ENCODE results near the gene PTGDS. TPM values are rescaled to one million over a fixed set of nuclear protein-coding genes. Genes with fewer than 3 reads are reported as not detected.
A peak's percentile ranks its signal among the peaks of the same experiment; 100 is the strongest.

PTGDS gene
- total RNA-seq, 1 donor from 2014 or later, result 5.0 TPM

DNA sequence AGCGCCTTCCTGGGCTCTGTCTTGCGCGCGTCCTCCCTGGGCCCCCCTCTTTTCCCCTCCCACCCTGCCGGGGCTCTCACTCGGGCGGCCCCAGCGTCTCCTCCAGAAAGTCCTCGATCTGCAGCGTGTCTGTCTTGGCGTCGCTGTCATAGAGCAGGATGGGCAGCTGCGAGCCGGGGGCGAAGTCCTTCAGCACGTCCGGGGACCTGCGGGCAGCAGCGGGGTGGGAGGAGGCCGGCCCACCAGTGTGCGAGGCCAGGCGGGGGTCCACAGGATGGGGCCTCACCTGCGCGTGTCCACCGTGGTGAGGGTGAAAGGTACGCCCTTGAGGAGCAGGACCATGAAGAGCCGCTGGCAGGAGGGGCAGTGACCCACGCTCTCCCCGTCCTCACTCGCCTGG lies 18.1 kb downstream of the PTGDS start:
- H3K27me3 ChIP-seq (ENCODE audit: insufficient read depth, low read length), result no peaks in the 10 kb centered on the region
- peaks cover 13% of the 10 kb centered on the region for H3K79me2 ChIP-seq (ENCODE audit: insufficient read depth, low read length)
- H2AFZ ChIP-seq (ENCODE audit: low read depth, low read length), result no peak overlapping the region
- no peak for DNase-seq (ENCODE audit: low read depth)
- TF ChIP-seq, protein P1, sequence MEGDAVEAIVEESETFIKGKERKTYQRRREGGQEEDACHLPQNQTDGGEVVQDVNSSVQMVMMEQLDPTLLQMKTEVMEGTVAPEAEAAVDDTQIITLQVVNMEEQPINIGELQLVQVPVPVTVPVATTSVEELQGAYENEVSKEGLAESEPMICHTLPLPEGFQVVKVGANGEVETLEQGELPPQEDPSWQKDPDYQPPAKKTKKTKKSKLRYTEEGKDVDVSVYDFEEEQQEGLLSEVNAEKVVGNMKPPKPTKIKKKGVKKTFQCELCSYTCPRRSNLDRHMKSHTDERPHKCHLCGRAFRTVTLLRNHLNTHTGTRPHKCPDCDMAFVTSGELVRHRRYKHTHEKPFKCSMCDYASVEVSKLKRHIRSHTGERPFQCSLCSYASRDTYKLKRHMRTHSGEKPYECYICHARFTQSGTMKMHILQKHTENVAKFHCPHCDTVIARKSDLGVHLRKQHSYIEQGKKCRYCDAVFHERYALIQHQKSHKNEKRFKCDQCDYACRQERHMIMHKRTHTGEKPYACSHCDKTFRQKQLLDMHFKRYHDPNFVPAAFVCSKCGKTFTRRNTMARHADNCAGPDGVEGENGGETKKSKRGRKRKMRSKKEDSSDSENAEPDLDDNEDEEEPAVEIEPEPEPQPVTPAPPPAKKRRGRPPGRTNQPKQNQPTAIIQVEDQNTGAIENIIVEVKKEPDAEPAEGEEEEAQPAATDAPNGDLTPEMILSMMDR (IDR thresholded peaks at IDR 0.05; ENCODE audit: insufficient read depth, low read depth, low read length), result no peak
- no peak for TF ChIP-seq EZH2 (IDR thresholded peaks at IDR 0.05; ENCODE audit: insufficient read depth, low read length)
- peaks cover 4% of the 10 kb centered on the region for H3K9me3 ChIP-seq (ENCODE audit: insufficient read depth, low read depth, low read length)
- Mint-ChIP-seq H3K4me1 (ENCODE audit: low read depth, unreplicated experiment) (peaks cover 8% of the 10 kb centered on the region), H3K27ac (ENCODE audit: unreplicated experiment) (no peak overlapping the region), H3K27me3 (ENCODE audit: low read depth, unreplicated experiment) (peaks cover 11% of the 10 kb centered on the region), H3K9me3 (ENCODE audit: unreplicated experiment) (peaks cover 4% of the 10 kb centered on the region), H3K4me3 (ENCODE audit: unreplicated experiment) (no peak overlapping the region), H3K36me3 (ENCODE audit: low read depth, unreplicated experiment) (peaks cover 3% of the 10 kb centered on the region)
- no peak overlapping the region for H3K27ac ChIP-seq (ENCODE audit: low read depth, low read length)
- H3K4me3 ChIP-seq (ENCODE audit: insufficient read depth, low read depth, low read length), result no peak overlapping the region
- H4K20me1 ChIP-seq (ENCODE audit: insufficient read depth, low read length), result peaks cover 12% of the 10 kb centered on the region
- peaks cover 44% of the 10 kb centered on the region for H3K4me1 ChIP-seq (ENCODE audit: insufficient read depth, low read length)
- no peaks in the 10 kb centered on the region for H3K36me3 ChIP-seq (ENCODE audit: insufficient read depth, low read length)
- FAIRE-seq, result no peak
- no peak overlapping the region for H3K9ac ChIP-seq (ENCODE audit: low read length)
- H3K4me2 ChIP-seq (ENCODE audit: low read length), result peak overlapping the region; percentile 66

DNA sequence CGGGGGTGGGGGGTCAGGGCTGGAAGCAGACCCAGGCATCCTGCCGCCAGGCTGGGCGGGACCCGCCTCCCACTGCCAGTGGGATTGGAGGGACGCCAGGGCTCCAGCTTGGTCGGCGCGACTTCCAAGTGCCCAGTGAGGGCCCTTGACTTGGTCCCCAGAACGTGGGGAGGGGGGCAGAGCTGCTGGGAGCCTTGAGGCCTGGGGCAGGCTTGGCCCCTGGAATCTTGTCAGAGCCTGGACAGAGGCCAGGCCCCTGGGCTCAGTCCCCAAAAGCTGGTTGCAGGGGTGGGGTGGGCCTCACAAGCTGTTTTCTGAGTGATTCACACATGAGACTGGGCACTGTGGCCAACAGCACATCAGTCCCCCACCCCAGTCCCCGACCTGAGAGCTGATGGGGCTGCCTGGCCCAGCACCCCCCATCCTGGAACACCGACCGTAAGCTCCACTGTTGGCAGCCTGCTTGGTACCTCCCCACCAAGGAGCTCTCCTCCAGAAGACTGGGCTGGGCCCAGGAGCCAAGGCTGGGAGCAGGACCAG lies 18.5 kb downstream of the PTGDS start:
- peak overlapping the region; percentile 66 for H3K4me2 ChIP-seq (ENCODE audit: low read length)
- no peaks in the 10 kb centered on the region for H3K9me3 ChIP-seq (ENCODE audit: insufficient read depth, low read depth, low read length)
- no peaks in the 10 kb centered on the region for H3K36me3 ChIP-seq (ENCODE audit: insufficient read depth, low read length)
- TF ChIP-seq, protein P1 (IDR thresholded peaks at IDR 0.05; ENCODE audit: insufficient read depth, low read depth, low read length), result no peak
- TF ChIP-seq EZH2 (IDR thresholded peaks at IDR 0.05; ENCODE audit: insufficient read depth, low read length), result no peak
- no peaks in the 10 kb centered on the region for H3K27me3 ChIP-seq (ENCODE audit: insufficient read depth, low read length)
- peaks cover 12% of the 10 kb centered on the region for H4K20me1 ChIP-seq (ENCODE audit: insufficient read depth, low read length)
- H3K4me3 ChIP-seq (ENCODE audit: insufficient read depth, low read depth, low read length), result no peak overlapping the region
- no peak overlapping the region for H3K9ac ChIP-seq (ENCODE audit: low read length)
- DNase-seq (ENCODE audit: low read depth), result peak; percentile 36
- FAIRE-seq, result no peak
- Mint-ChIP-seq H3K4me3 (ENCODE audit: unreplicated experiment) (no peak overlapping the region), H3K9me3 (ENCODE audit: unreplicated experiment) (no peaks in the 10 kb centered on the region), H3K36me3 (ENCODE audit: low read depth, unreplicated experiment) (peaks cover under 1% of the 10 kb centered on the region), H3K4me1 (ENCODE audit: low read depth, unreplicated experiment) (peaks cover 11% of the 10 kb centered on the region), H3K27ac (ENCODE audit: unreplicated experiment) (no peak overlapping the region), H3K27me3 (ENCODE audit: low read depth, unreplicated experiment) (peaks cover 6% of the 10 kb centered on the region)
- H3K4me1 ChIP-seq (ENCODE audit: insufficient read depth, low read length), result peaks cover 45% of the 10 kb centered on the region
- no peak overlapping the region for H2AFZ ChIP-seq (ENCODE audit: low read depth, low read length)
- H3K79me2 ChIP-seq (ENCODE audit: insufficient read depth, low read length), result peaks cover 13% of the 10 kb centered on the region
- H3K27ac ChIP-seq (ENCODE audit: low read depth, low read length), result no peak overlapping the region
